HepG2 (cell line): ENCODE data around the gene SRSF2. TPM values are rescaled to one million over a fixed set of nuclear protein-coding genes. Genes with fewer than 3 reads are reported as not detected.

Experiments used
- ATAC-seq: fragments of 200-7000 bp; cut with Tn5 transposase; 3 replicates; pipeline ENCODE4 v1.9.1; 2020; ENCODE audit warnings: mild to moderate bottlenecking, moderate library complexity
- BruUV-seq: library from RNA; stranded (reverse); fragments of 400-500 nt; replicated peaks from 2 replicates; lab custom pipeline; 2021; lab: Mats Ljungman, UMichigan
- CTCF ChIA-PET: fragments of 300-600 bp; formaldehyde crosslinking; extraction: SDS; loops from one replicate; lab custom pipeline; 2021; ENCODE audit warnings: low total read pairs, inconsistent platforms, low intra/inter-chr PET ratio; lab: Yijun Ruan, JAX
- POLR2A ChIA-PET: fragments of 350-600 bp; sonication (Branson Sonifier 250); formaldehyde crosslinking; loops from one replicate; lab custom pipeline; 2020; ENCODE audit warnings: antibody characterized with exemption, inconsistent platforms; lab: Yijun Ruan, JAX
- DNase-seq: peaks from one replicate; pipeline ENCODE4 v3.0.0-alpha.2; 2015; ENCODE audit warnings: low spot score
- FAIRE-seq: peaks from 3 replicates; lab custom pipeline; 2011; peaks lifted over from hg19 to GRCh38; lab: Jason Lieb, UNC
- H2AFZ ChIP-seq: one replicate; pipeline ENCODE4 v1.6.1; 2011; ENCODE audit warnings: low read length, inconsistent platforms
- H3K27ac ChIP-seq: fragments of 300-600 bp; 3 replicates; pipeline ENCODE4 v1.8.0; 2011; ENCODE audit warnings: mixed run types, mild to moderate bottlenecking, mixed read lengths, low read length, inconsistent platforms; ENCODE audit not compliant: insufficient read depth; ENCODE audit errors: extremely low read length
- H3K27me3 ChIP-seq, 2 experiments: fragments of 200-600 bp in 1 of 2; 2 replicates in 1 of 2; 3 replicates in 1 of 2; pipeline versions ENCODE4 v1.6.0 to v1.8.0; 2011; ENCODE audit warnings: low read length in 2 of 2, mild to moderate bottlenecking in 2 of 2, moderate library complexity in 2 of 2, inconsistent platforms in 1 of 2; ENCODE audit not compliant: insufficient read depth in 2 of 2, control insufficient read depth in 1 of 2
- H3K36me3 ChIP-seq, 2 experiments: fragments of 200-600 bp in 1 of 2; replicated peaks in 1 of 2; 2 replicates in 1 of 2; 3 replicates in 1 of 2; pipeline versions ENCODE4 v1.5.1 to v1.8.0; 2011; ENCODE audit warnings: low read length in 2 of 2, inconsistent platforms in 1 of 2; ENCODE audit not compliant: insufficient read depth in 2 of 2, control insufficient read depth in 1 of 2
- H3K4me1 ChIP-seq: 2 replicates; pipeline ENCODE4 v1.5.1; 2012; ENCODE audit warnings: low read length, inconsistent platforms; ENCODE audit not compliant: insufficient read depth
- H3K4me2 ChIP-seq: 2 replicates; pipeline ENCODE4 v1.6.0; 2011; ENCODE audit warnings: low read depth, low read length, inconsistent platforms
- H3K4me3 ChIP-seq, 3 experiments: fragments of 200-600 bp in 1 of 3; sonication (generic), shearing (Covaris generic) in 1 of 3; replicated peaks in 1 of 3; 2 replicates each; pipeline ENCODE4 v1.5.1; 2011 to 2016; ENCODE audit warnings: low read length in 3 of 3, inconsistent platforms in 2 of 3, low read depth in 2 of 3, mild to moderate bottlenecking in 2 of 3, control low read depth in 1 of 3, mixed read lengths in 1 of 3; ENCODE audit not compliant: insufficient read depth in 1 of 3
- H3K79me2 ChIP-seq: one replicate; pipeline ENCODE4 v1.6.1; 2011; ENCODE audit warnings: low read length, inconsistent platforms; ENCODE audit not compliant: insufficient read depth
- H3K9ac ChIP-seq: 2 replicates; pipeline ENCODE4 v1.6.0; 2011; ENCODE audit warnings: mild to moderate bottlenecking, low read depth, low read length, inconsistent platforms; ENCODE audit not compliant: insufficient read depth
- H3K9me3 ChIP-seq: 2 replicates; pipeline ENCODE4 v1.5.1; 2012; ENCODE audit warnings: mild to moderate bottlenecking, low read length
- H4K20me1 ChIP-seq: 2 replicates; pipeline ENCODE4 v1.6.0; 2011; ENCODE audit warnings: inconsistent platforms, mild to moderate bottlenecking, low read length, moderate library complexity; ENCODE audit not compliant: insufficient read depth
- ZFP37 ChIP-seq: sonication (generic); formaldehyde crosslinking; IDR thresholded peaks from 2 replicates; pipeline ENCODE4 v1.4.0; 2020; ENCODE audit warnings: missing genetic modification reagents, borderline replicate concordance
- ZNF350 ChIP-seq: sonication (generic); formaldehyde crosslinking; IDR thresholded peaks from 2 replicates; pipeline ENCODE4 v1.4.0; 2020; ENCODE audit warnings: mild to moderate bottlenecking, low read depth, missing genetic modification reagents, borderline replicate concordance
- ZNF441 ChIP-seq: sonication (generic); formaldehyde crosslinking; IDR thresholded peaks from 2 replicates; pipeline ENCODE4 v1.7.0; 2021; ENCODE audit warnings: missing genetic modification reagents, borderline replicate concordance
- ZNF562 ChIP-seq: sonication (generic); formaldehyde crosslinking; IDR thresholded peaks from 2 replicates; pipeline ENCODE4 v1.8.0; 2022; ENCODE audit warnings: missing genetic modification reagents, borderline replicate concordance
- ZNF674 ChIP-seq: sonication (generic); formaldehyde crosslinking; IDR thresholded peaks from 2 replicates; pipeline ENCODE4 v1.5.0; 2020; ENCODE audit warnings: low read depth, mild to moderate bottlenecking, missing genetic modification reagents
- ZNF772 ChIP-seq: sonication (generic); formaldehyde crosslinking; IDR thresholded peaks from 2 replicates; pipeline ENCODE4 v1.5.0; 2020; ENCODE audit warnings: mild to moderate bottlenecking, missing genetic modification reagents
- ZSCAN9 ChIP-seq: IDR thresholded peaks from 2 replicates; pipeline ENCODE4 v1.6.1; 2016; ENCODE audit warnings: borderline replicate concordance
- WGBS: methylation state at CpG from one replicate; pipeline ENCODE4 v1.1.6; 2017; ENCODE audit warnings: low lambda C conversion rate; 5-methylcytosine and 5-hydroxymethylcytosine counted together
- in situ Hi-C: cut with HindIII; loops from 2 replicates; pipeline ENCODE4 v1.10.0; 2017; ENCODE audit warnings: low pct_unique_long_range_greater_than_20kb; ENCODE audit not compliant: extremely low pct_ligation_motif_present
- intact Hi-C: fragments of 100-400 bp; cut with micrococcal nuclease; formaldehyde crosslinking; loops from one replicate; pipeline ENCODE4 v1.10.0; 2022; ENCODE audit not compliant: unreplicated experiment
- polyA plus RNA-seq, 8 experiments: library from polyadenylated mRNA; depleted of rRNA in 3 of 8; stranded (reverse) in 7 of 8; unstranded in 1 of 8; fragments of >200 nt; fragmentation: Illumina TruSeq in 4 of 8; extraction: Trizol in 4 of 8; gene quantifications; 2 replicates each; pipeline versions ENCODE4 v1.2.1 to v1.2.3, GENCODE V29; 2011 to 2016; ENCODE audit warnings: low read depth in 4 of 8, missing spikeins in 1 of 8, mixed read lengths in 1 of 8; ENCODE audit not compliant: insufficient read depth in 1 of 8
- total RNA-seq, 5 experiments: library from RNA; depleted of rRNA; stranded (reverse); fragments of >200 nt; fragmentation: Illumina TruSeq; extraction: Trizol; gene quantifications; 2 replicates each; pipeline ENCODE4 v1.2.3, GENCODE V29; 2016; ENCODE audit warnings: low read depth in 1 of 5
- TF ChIP-seq, protein P1 (sequence below): sonication (generic); formaldehyde crosslinking; IDR thresholded peaks from 2 replicates; pipeline ENCODE4 v1.9.0; 2021; ENCODE audit warnings: missing genetic modification reagents, mild to moderate bottlenecking, borderline replicate concordance
- TF ChIP-seq, protein P2 (sequence below): sonication (generic); formaldehyde crosslinking; IDR thresholded peaks from 2 replicates; pipeline ENCODE4 v1.5.0; 2020; ENCODE audit warnings: mild to moderate bottlenecking, missing genetic modification reagents, borderline replicate concordance
- TF ChIP-seq, protein P3 (sequence below): sonication (generic); formaldehyde crosslinking; conservative IDR thresholded peaks from 2 replicates; pipeline ENCODE4 v1.8.0; 2022; ENCODE audit warnings: low read depth, missing genetic modification reagents
- TF ChIP-seq, protein P4 (sequence below): sonication (generic); formaldehyde crosslinking; IDR thresholded peaks from 2 replicates; pipeline ENCODE4 v1.4.0; 2020; ENCODE audit warnings: mild to moderate bottlenecking, missing genetic modification reagents, borderline replicate concordance

SRSF2 gene
- total and polyA plus RNA-seq, 2 of the 13 experiments (the other 11 are each of a cell fraction or from before 2014, with no cell fraction given), result 306 to 319 TPM

DNA sequence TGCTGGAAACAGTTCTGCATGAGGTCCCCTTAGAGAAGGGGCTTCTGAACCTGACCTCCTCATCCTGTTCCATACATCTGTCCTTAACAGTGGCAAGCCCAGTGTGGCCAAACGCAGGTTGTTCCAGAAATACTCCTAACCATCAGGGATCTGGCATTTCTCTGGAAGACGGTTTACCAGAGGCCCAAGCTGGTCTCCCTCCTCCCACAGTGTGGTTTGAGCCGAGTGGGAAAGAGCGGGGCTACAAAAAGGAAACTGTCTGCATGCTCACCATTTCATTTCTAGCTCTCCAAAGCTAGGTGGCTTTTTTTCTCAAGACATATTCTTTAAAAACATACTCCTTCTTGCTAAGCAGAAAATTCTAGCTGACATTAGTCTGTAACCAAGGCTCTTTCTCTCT lies 32.3 kb downstream of the SRSF2 start:
- POLR2A ChIA-PET, result interaction anchor here (0.9 kb wide), 1 partner anchor 34 kb away, joined by 4 read pairs; no protein-coding TSS in a partner anchor
- H3K4me3 ChIP-seq, result no peak overlapping the region
- DNase-seq (no peak), ATAC-seq (no peak), FAIRE-seq (no peak)
- no peak overlapping the region for H2AFZ ChIP-seq
- 84% methylated on average over 4 of the region's 4 CpGs for WGBS
- H3K4me1 ChIP-seq, result peaks cover 67% of the 10 kb centered on the region
- H3K27me3 ChIP-seq, result no peaks in the 10 kb centered on the region
- intact Hi-C loops, result loop anchor here (10.0 kb wide), 1 partner anchor 150 kb away; no protein-coding TSS in a partner anchor
- H3K36me3 ChIP-seq, result no peaks in the 10 kb centered on the region
- CTCF ChIA-PET, result no interaction called here
- H3K9me3 ChIP-seq, result no peaks in the 10 kb centered on the region
- peaks cover 3% of the 10 kb centered on the region; the same call in 1 of the 2 replicates for H4K20me1 ChIP-seq
- H3K27ac ChIP-seq, result no peak overlapping the region
- peaks cover 33% of the 10 kb centered on the region for H3K79me2 ChIP-seq
- no peak overlapping the region for H3K4me2 ChIP-seq
- in situ Hi-C loops, result no loop called here
- no TSS peak for BruUV-seq
- no peak overlapping the region for H3K9ac ChIP-seq
- TF ChIP-seq, protein P1, sequence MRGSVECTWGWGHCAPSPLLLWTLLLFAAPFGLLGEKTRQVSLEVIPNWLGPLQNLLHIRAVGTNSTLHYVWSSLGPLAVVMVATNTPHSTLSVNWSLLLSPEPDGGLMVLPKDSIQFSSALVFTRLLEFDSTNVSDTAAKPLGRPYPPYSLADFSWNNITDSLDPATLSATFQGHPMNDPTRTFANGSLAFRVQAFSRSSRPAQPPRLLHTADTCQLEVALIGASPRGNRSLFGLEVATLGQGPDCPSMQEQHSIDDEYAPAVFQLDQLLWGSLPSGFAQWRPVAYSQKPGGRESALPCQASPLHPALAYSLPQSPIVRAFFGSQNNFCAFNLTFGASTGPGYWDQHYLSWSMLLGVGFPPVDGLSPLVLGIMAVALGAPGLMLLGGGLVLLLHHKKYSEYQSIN, result no peak
- TF ChIP-seq ZNF562 (CRISPR knock-in tag) (no peak), ZNF772 (CRISPR knock-in tag) (no peak), ZSCAN9 (CRISPR knock-in tag) (no peak), ZFP37 (CRISPR knock-in tag) (no peak), ZNF350 (CRISPR knock-in tag) (no peak), ZNF674 (CRISPR knock-in tag) (no peak), ZNF441 (CRISPR knock-in tag) (no peak)
- TF ChIP-seq, protein P2, sequence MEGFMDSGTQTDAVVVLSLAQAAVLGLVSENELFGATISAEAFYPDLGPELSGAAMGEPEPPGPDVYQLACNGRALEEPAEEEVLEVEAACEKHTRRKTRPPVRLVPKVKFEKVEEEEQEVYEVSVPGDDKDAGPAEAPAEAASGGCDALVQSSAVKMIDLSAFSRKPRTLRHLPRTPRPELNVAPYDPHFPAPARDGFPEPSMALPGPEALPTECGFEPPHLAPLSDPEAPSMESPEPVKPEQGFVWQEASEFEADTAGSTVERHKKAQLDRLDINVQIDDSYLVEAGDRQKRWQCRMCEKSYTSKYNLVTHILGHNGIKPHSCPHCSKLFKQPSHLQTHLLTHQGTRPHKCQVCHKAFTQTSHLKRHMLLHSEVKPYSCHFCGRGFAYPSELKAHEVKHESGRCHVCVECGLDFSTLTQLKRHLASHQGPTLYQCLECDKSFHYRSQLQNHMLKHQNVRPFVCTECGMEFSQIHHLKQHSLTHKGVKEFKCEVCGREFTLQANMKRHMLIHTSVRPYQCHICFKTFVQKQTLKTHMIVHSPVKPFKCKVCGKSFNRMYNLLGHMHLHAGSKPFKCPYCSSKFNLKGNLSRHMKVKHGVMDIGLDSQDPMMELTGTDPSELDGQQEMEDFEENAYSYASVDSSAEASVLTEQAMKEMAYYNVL, result no peak
- TF ChIP-seq, protein P3, sequence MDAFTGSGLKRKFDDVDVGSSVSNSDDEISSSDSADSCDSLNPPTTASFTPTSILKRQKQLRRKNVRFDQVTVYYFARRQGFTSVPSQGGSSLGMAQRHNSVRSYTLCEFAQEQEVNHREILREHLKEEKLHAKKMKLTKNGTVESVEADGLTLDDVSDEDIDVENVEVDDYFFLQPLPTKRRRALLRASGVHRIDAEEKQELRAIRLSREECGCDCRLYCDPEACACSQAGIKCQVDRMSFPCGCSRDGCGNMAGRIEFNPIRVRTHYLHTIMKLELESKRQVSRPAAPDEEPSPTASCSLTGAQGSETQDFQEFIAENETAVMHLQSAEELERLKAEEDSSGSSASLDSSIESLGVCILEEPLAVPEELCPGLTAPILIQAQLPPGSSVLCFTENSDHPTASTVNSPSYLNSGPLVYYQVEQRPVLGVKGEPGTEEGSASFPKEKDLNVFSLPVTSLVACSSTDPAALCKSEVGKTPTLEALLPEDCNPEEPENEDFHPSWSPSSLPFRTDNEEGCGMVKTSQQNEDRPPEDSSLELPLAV (CRISPR knock-in tag), result no peak
- TF ChIP-seq, protein P4, sequence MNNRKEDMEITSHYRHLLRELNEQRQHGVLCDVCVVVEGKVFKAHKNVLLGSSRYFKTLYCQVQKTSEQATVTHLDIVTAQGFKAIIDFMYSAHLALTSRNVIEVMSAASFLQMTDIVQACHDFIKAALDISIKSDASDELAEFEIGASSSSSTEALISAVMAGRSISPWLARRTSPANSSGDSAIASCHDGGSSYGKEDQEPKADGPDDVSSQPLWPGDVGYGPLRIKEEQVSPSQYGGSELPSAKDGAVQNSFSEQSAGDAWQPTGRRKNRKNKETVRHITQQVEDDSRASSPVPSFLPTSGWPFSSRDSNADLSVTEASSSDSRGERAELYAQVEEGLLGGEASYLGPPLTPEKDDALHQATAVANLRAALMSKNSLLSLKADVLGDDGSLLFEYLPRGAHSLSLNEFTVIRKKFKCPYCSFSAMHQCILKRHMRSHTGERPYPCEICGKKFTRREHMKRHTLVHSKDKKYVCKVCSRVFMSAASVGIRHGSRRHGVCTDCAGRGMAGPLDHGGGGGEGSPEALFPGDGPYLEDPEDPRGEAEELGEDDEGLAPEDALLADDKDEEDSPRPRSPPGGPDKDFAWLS, result no peak
